Measurements from ENCODE around the gene MAN1A1. TPM values are rescaled to one million over a fixed set of nuclear protein-coding genes. Genes with fewer than 3 reads are reported as not detected.

Gene MAN1A1
- total and polyA plus RNA-seq, 2 of the 8 experiments (the other 6 are each of a cell fraction or from before 2014, with no cell fraction given), result 1.8 to 5.4 TPM

DNA sequence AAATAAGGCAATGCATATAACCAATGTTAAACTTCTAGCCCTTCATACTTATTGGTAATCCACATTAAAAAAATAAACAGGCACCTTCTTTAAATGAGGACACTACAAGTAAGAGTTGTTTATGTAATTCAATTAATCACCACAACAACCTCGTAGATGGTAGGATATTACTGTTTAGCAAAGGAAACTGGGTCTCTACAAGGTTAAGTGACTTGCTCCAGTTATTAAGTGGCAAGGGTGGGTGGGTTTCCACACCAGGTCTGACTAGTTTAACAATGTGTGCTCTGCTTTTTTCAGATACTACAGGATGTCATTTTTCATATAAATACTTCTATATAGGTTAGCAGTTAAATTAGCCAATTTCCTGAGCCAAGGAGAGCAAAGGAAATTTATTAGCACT is 129.1 kb downstream of the MAN1A1 start:
- Histone ChIP-seq H2BK20ac (ENCODE audit: low read length) (no peak overlapping the region), H4K91ac (replicated peaks; ENCODE audit: insufficient read length, low read length) (no peak overlapping the region)
- POLR2A ChIA-PET (ENCODE audit: partially characterized antibody), result no interaction called here

More for the DNA sequence above, 129.1 kb downstream of the MAN1A1 start:
- H3K23me2 ChIP-seq (ENCODE audit: low read depth, low read length), result no peaks in the 10 kb centered on the region
- FAIRE-seq, result no peak
- no peak for DNase-seq (ENCODE audit: low read depth in 1 of 2, low spot score in 2 of 2)
- no peak overlapping the region for H2BK12ac ChIP-seq (ENCODE audit: low read depth, low read length)
- 95% methylated on average over 1 of the region's 1 CpG; no CpG with 5 or more reads in 1 of the 2 experiments for WGBS, 2 experiments (ENCODE audit: extremely low coverage in 1 of 2, insufficient coverage in 1 of 2, insufficient read length in 1 of 2, insufficient replicate concordance in 2 of 2, low coverage in 1 of 2, low lambda C conversion rate in 2 of 2, missing lambda C conversion rate in 1 of 2)
- no peaks in the 10 kb centered on the region for H3K36me3 ChIP-seq (ENCODE audit: control insufficient read depth in 2 of 4, insufficient read depth in 4 of 4, low read length in 3 of 4)
- no peak overlapping the region for H2BK5ac ChIP-seq (ENCODE audit: low read depth, low read length)
- no peaks in the 10 kb centered on the region for H3K4me1 ChIP-seq (replicated peaks in 1 of 4; ENCODE audit: control insufficient read depth in 3 of 4, insufficient read depth in 4 of 4, low read length in 3 of 4)
- no peak overlapping the region for H3K4me2 ChIP-seq (ENCODE audit: insufficient read depth in 1 of 2, low read depth in 2 of 2, low read length in 2 of 2)
- no peaks in the 10 kb centered on the region for H3K79me2 ChIP-seq (ENCODE audit: control insufficient read depth in 1 of 2, insufficient read depth in 2 of 2, low read length in 2 of 2)
- TF ChIP-seq, protein P1, sequence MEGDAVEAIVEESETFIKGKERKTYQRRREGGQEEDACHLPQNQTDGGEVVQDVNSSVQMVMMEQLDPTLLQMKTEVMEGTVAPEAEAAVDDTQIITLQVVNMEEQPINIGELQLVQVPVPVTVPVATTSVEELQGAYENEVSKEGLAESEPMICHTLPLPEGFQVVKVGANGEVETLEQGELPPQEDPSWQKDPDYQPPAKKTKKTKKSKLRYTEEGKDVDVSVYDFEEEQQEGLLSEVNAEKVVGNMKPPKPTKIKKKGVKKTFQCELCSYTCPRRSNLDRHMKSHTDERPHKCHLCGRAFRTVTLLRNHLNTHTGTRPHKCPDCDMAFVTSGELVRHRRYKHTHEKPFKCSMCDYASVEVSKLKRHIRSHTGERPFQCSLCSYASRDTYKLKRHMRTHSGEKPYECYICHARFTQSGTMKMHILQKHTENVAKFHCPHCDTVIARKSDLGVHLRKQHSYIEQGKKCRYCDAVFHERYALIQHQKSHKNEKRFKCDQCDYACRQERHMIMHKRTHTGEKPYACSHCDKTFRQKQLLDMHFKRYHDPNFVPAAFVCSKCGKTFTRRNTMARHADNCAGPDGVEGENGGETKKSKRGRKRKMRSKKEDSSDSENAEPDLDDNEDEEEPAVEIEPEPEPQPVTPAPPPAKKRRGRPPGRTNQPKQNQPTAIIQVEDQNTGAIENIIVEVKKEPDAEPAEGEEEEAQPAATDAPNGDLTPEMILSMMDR (IDR thresholded peaks at IDR 0.05; ENCODE audit: control extremely low read depth in 1 of 3, insufficient read depth in 1 of 3, low read depth in 1 of 3, low read length in 3 of 3), result no peak
- no peak for TF ChIP-seq PHF8 (conservative IDR thresholded peaks at IDR 0.05; ENCODE audit: low read depth, low read length)
- no peak for TF ChIP-seq RAD21 (IDR thresholded peaks at IDR 0.05 in 1 of 2, conservative IDR thresholded peaks at IDR 0.05 in 1 of 2; ENCODE audit: low read depth in 2 of 2, low read length in 2 of 2)
- TF ChIP-seq SP1 (IDR thresholded peaks at IDR 0.05; ENCODE audit: low read depth, low read length), result no peak
- no peak for TF ChIP-seq YY1 (IDR thresholded peaks at IDR 0.05; ENCODE audit: low read depth, low read length)
- TF ChIP-seq CREB1 (IDR thresholded peaks at IDR 0.05), result no peak
- TF ChIP-seq, protein P2, sequence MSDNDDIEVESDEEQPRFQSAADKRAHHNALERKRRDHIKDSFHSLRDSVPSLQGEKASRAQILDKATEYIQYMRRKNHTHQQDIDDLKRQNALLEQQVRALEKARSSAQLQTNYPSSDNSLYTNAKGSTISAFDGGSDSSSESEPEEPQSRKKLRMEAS (IDR thresholded peaks at IDR 0.05), result no peak
- no peak for TF ChIP-seq RBBP5 (IDR thresholded peaks at IDR 0.05; ENCODE audit: borderline replicate concordance, low read depth, low read length)
- TF ChIP-seq NANOG (IDR thresholded peaks at IDR 0.05; ENCODE audit: insufficient read depth, low read depth, low read length, poor library complexity, severe bottlenecking), result no peak
- no peak for TF ChIP-seq MAFK (IDR thresholded peaks at IDR 0.05; ENCODE audit: low read depth, low read length)
- TF ChIP-seq POLR2AphosphoS5 (IDR thresholded peaks at IDR 0.05; ENCODE audit: low read depth, low read length), result no peak
- TF ChIP-seq ZNF274 (IDR thresholded peaks at IDR 0.05; ENCODE audit: borderline replicate concordance, extremely low read depth, low read length), result no peak
- H3K9me3 ChIP-seq (ENCODE audit: insufficient read depth in 2 of 2, low read depth in 1 of 2, low read length in 1 of 2), result no peaks in the 10 kb centered on the region
- CTCF ChIA-PET (ENCODE audit: partially characterized antibody), result no interaction called here
- no peak overlapping the region for H3K23ac ChIP-seq (ENCODE audit: insufficient read length)
- H4K5ac ChIP-seq (ENCODE audit: insufficient read length, low read depth, low read length), result no peak overlapping the region
- H4K20me1 ChIP-seq (replicated peaks in 1 of 2; ENCODE audit: control insufficient read depth in 1 of 2, insufficient read depth in 2 of 2, low read length in 2 of 2), result no peaks in the 10 kb centered on the region
- H3K27me3 ChIP-seq (replicated peaks in 1 of 4; ENCODE audit: control insufficient read depth in 3 of 4, extremely low read depth in 1 of 4, insufficient read depth in 3 of 4, low read length in 3 of 4), result no peaks in the 10 kb centered on the region
- no peak overlapping the region for H3K4ac ChIP-seq (replicated peaks; ENCODE audit: insufficient read length, low read depth, low read length)
- H2BK120ac ChIP-seq (replicated peaks; ENCODE audit: low read depth, low read length), result no peak overlapping the region
- H3K79me1 ChIP-seq (ENCODE audit: low read depth, low read length), result no peaks in the 10 kb centered on the region
- H2BK15ac ChIP-seq (ENCODE audit: low read length), result no peak overlapping the region
- no peak overlapping the region for H2AK5ac ChIP-seq (ENCODE audit: low read depth, low read length)
- H3K9ac ChIP-seq (replicated peaks in 1 of 4; ENCODE audit: extremely low read depth in 1 of 4, low read depth in 3 of 4, low read length in 3 of 4), result no peak overlapping the region
- no peak overlapping the region for H3K56ac ChIP-seq (replicated peaks; ENCODE audit: insufficient read length, low read depth, low read length)
- no peak overlapping the region for H3K4me3 ChIP-seq (ENCODE audit: extremely low read depth in 1 of 4, insufficient read depth in 2 of 4, low read depth in 3 of 4, low read length in 4 of 4)
- H3K27ac ChIP-seq (ENCODE audit: low read depth, low read length), result no peak overlapping the region
- H3K14ac ChIP-seq (ENCODE audit: insufficient read length), result no peak overlapping the region
- no peak overlapping the region for H2AFZ ChIP-seq (ENCODE audit: low read length)
- no peak overlapping the region for H3K18ac ChIP-seq (ENCODE audit: extremely low read depth, low read length)
- no peak overlapping the region for H4K8ac ChIP-seq (ENCODE audit: extremely low read depth, insufficient read depth, low read length)
